ENCODE measurements around the gene SNX25.

SNX25 gene

DNA sequence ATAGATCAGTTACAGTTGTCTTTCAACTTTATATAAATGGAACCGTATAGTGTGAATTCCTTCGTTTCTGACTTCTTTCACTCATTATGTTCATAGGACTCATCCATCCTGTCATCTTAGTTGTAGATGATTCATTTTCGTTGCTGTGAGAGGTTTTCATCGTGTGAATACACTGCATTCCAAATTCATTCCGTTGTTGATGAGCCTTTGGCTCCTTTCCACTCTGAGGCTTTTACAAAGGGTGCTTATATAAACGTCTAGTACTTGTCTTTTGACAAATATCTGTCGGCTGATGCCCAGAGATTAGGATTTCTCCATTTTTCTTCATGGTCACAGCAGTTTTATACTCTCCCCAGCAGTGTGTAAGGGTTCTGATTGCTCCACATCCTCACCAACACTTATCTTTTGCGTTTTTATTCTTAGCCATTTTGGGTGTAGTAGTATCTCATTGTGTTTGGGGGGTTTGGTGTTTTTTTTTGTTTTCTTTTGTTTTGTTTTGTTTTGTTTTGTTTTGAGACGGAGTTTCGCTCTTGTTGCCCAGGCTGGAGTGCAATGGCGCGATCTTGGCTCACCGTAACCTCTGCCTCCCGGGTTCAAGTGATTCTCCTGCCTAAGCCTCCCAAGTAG is 137.7 kb downstream of the SNX25 start:
- TF ChIP-seq, protein P1, sequence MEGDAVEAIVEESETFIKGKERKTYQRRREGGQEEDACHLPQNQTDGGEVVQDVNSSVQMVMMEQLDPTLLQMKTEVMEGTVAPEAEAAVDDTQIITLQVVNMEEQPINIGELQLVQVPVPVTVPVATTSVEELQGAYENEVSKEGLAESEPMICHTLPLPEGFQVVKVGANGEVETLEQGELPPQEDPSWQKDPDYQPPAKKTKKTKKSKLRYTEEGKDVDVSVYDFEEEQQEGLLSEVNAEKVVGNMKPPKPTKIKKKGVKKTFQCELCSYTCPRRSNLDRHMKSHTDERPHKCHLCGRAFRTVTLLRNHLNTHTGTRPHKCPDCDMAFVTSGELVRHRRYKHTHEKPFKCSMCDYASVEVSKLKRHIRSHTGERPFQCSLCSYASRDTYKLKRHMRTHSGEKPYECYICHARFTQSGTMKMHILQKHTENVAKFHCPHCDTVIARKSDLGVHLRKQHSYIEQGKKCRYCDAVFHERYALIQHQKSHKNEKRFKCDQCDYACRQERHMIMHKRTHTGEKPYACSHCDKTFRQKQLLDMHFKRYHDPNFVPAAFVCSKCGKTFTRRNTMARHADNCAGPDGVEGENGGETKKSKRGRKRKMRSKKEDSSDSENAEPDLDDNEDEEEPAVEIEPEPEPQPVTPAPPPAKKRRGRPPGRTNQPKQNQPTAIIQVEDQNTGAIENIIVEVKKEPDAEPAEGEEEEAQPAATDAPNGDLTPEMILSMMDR (conservative IDR thresholded peaks at IDR 0.05) = no peak
- no peak overlapping the region for H3K27ac ChIP-seq

DNA sequence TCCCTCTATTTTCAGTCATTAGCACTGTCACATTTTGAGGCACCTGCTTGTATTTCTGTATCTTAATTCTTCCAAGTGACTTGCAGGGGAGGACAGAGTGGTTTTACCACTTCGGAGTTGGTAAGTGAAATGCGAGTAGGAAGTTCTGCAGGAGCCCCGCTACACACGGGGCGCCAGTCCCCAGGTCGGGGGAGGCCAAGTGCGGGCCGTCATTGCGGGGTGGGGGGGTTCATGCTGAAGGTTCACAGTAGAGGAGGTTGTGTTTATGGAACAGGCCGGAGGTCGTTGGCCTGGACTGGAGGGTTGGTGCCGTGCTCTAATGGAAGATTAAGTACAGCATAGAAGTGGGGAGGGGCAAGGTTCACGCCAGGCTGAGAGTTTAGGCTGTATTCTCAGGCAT is 142.3 kb downstream of the SNX25 start:
- no peak overlapping the region for H3K27ac ChIP-seq
- TF ChIP-seq, protein P1 (conservative IDR thresholded peaks at IDR 0.05) = no peak

DNA sequence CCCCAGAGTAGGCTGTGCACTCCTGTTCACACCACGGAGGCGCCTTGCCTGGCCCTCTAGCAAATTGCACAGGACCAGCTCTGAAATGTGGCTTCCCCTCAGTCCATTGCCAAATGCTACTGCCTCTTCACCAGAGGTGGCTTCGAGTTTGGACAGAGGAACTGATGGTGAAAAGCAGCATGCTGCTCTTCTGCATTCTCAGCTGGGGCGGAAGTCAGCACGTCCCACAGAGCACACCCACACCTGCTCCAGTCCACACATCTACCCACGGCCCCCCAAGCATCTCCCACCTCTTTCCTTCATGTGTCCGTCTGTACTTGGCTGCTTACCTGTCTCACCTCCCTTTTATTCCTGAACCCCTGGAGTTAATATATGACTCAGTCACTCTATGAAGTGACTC is 142.8 kb downstream of the SNX25 start:
- TF ChIP-seq, protein P1 (conservative IDR thresholded peaks at IDR 0.05) = no peak
- no peak overlapping the region for H3K27ac ChIP-seq

DNA sequence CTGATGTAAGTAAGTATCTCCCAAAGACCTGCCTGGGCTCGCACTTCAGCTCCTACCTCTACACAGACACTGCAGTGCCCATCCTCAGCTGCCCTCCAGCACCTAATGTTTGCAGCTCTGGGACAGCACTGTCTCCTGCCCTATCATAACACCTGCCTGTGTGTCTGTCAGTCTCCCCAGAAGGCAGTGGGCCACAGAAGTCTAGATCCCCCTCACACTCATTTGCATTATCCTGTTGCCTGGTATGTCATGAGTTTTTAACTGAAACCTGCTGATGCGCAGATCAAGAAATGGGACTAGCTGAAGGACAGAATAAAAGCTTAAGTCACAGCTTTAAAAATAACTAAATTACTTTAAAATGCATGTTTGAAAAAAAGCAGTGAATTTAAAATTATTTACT is 143.3 kb downstream of the SNX25 start:
- no peak overlapping the region for H3K27ac ChIP-seq
- TF ChIP-seq, protein P1 (conservative IDR thresholded peaks at IDR 0.05) = no peak

DNA sequence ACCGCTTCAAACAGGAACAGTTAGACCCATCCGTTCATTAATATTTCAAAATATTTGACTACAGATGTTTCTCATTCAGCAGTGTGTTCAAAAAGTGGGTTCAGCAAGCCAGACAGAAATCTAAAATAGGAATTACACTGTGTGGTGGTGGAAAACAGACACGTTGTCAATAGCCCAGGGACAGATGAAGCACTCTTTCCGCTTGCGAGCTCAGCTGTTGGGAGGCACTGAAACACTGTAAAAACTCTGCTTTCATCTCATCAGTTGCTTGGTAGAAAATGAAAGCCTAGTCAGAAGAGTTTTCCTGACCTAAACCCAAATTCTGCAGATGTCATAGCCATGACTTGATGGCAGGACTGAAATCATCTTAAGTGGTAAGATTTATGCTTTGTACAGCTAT is 147.8 kb downstream of the SNX25 start:
- TF ChIP-seq, protein P1 (conservative IDR thresholded peaks at IDR 0.05) = no peak
- no peak overlapping the region for H3K27ac ChIP-seq

DNA sequence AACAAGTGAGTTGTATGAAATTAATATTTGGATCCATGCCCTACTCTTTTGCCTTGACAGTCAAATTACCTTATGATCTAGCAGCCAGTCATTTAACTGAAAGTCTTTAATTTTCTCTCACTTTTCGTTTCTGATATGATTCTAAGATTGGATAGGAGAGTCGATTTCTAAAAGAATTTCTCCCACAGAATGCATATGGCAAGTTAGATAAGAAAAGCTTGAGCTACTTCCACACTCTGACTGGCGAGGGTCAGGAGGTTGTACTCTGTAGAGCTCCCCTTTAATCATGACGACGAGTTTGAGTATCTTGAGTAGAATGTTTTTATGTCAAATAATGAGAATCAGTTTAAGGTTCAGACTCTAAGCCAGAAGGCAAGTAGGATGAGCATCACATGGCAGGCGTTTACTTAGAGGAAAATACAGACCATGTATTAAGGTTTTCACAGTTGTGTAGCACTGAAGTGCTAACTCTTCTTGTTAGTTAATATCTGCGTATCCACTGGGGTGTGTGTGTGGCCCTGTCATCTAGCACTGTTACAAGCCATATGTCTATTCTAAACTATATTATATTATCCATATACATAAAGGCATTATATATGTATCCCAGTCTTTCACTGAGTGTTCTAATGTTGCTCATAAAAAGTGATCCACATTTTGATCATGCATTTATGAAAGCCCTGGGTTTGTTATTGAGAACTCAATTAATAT is 148.5 kb downstream of the SNX25 start:
- H3K27ac ChIP-seq = peak overlapping the region; percentile 47; the same call in 1 of the 2 replicates

DNA sequence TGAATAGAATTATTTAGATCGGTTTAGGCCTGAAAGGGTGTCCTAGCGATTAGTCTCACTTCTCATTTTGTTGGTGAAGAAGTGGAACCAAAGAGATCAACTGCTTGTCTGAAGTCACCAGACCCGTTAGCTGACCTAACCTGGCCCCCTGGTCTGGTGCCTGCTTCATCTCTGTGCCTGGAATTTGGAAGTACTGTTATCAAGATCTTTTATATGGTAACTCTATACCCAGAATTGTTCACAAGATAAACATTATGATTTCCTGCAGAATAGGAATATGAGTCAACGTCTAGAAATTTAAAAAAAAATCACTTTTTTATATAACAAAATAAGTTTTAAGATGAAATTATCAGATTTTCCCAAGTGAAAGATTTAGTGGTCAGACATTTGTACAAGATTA is 149.1 kb downstream of the SNX25 start:
- TF ChIP-seq, protein P1 (conservative IDR thresholded peaks at IDR 0.05) = no peak
- H3K27ac ChIP-seq = peak overlapping the region; percentile 47

More for the DNA sequence above, 148.5 kb downstream of the SNX25 start:
- TF ChIP-seq, protein P1 (conservative IDR thresholded peaks at IDR 0.05) = no peak

Data from VCaP (cell line).